C4-2B (cell line): ENCODE data around the gene DTD2.

Experiments
- ZFX ChIP-seq: fragments of 450-650 bp; IDR thresholded peaks from 2 replicates; pipeline ENCODE4 v1.6.1; 2017
- TF ChIP-seq, protein P1 (sequence below): fragments of 450-650 bp; conservative IDR thresholded peaks from 2 replicates; pipeline ENCODE4 v1.5.1; 2017; ENCODE audit warnings: mild to moderate bottlenecking

DNA sequence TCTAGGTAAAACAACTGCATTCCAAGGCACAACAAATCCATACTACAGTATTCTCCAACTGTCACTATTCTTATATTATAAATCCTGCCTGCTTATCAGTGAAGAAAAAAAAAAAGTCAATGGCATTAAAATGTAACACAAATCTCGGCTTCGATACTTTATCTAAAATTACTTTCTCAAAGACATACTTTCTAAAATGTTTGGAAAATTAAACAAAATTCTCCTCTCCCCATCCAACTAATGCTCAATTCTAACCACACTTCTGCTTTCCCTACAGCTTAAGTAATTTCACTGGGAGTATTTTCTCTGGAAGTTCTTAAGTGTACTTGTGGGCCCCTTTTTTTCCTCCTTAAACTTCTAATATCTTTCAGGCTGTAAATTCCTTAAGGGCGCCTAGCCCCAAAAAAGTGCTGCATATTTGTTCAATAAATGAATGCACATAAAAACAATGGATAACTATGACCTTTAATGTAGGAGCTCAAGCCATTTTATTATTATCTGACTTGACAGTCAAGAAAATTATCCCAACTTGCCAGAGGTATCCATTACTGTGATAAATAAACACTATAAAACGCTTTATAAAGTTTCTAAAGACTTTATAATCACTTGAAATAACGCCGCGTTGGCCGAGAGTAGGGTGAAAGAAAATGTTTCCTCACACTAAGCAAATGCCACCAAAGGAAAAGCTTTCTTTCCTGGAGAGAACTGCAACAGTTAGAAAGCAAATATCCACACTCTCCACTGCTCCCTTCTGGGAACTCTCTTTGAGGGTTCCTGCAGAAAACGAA lies 37.9 kb downstream of the DTD2 start:
- TF ChIP-seq, protein P1, sequence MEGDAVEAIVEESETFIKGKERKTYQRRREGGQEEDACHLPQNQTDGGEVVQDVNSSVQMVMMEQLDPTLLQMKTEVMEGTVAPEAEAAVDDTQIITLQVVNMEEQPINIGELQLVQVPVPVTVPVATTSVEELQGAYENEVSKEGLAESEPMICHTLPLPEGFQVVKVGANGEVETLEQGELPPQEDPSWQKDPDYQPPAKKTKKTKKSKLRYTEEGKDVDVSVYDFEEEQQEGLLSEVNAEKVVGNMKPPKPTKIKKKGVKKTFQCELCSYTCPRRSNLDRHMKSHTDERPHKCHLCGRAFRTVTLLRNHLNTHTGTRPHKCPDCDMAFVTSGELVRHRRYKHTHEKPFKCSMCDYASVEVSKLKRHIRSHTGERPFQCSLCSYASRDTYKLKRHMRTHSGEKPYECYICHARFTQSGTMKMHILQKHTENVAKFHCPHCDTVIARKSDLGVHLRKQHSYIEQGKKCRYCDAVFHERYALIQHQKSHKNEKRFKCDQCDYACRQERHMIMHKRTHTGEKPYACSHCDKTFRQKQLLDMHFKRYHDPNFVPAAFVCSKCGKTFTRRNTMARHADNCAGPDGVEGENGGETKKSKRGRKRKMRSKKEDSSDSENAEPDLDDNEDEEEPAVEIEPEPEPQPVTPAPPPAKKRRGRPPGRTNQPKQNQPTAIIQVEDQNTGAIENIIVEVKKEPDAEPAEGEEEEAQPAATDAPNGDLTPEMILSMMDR: no peak
- TF ChIP-seq ZFX: no peak
